BE2C (cell line): Measurements from ENCODE around the gene IKBKE.

Experiments
- DNase-seq: peaks from one replicate; pipeline ENCODE4 v3.0.0-alpha.2; 2020
- H3K27me3 ChIP-seq: fragments of 250-450 bp; sonication (Bioruptor Pico); 2 replicates; pipeline ENCODE4 v1.5.1; 2020; ENCODE audit warnings: mild to moderate bottlenecking
- H3K36me3 ChIP-seq: fragments of 250-450 bp; sonication (Bioruptor Pico); 2 replicates; pipeline ENCODE4 v1.5.1; 2020; ENCODE audit warnings: mild to moderate bottlenecking
- H3K4me1 ChIP-seq: fragments of 250-450 bp; sonication (Bioruptor Pico); 2 replicates; pipeline ENCODE4 v1.5.1; 2020
- H3K4me3 ChIP-seq: 2 replicates; pipeline ENCODE4 v1.5.1; 2011; ENCODE audit warnings: low read depth, low read length
- H3K9me3 ChIP-seq: fragments of 250-450 bp; sonication (Bioruptor Pico); 2 replicates; pipeline ENCODE4 v1.5.1; 2020
- CTCF ChIP-seq: IDR thresholded peaks from 2 replicates; pipeline ENCODE4 v1.5.1; 2012; ENCODE audit warnings: mild to moderate bottlenecking, low read depth, low read length

The IKBKE gene

GRCh38 chr1:206514813-206515387 is 44.6 kb downstream of the IKBKE start:
- H3K4me1 ChIP-seq, result no peaks in the 10 kb centered on the region
- DNase-seq, result no peak
- H3K27me3 ChIP-seq, result peaks cover 18% of the 10 kb centered on the region
- no peak for TF ChIP-seq CTCF
- no peaks in the 10 kb centered on the region for H3K36me3 ChIP-seq
- H3K4me3 ChIP-seq, result no peak overlapping the region
- H3K9me3 ChIP-seq, result no peaks in the 10 kb centered on the region

- Histone ChIP-seq H3K9me3 (no peaks in the 10 kb centered on the region), H3K27me3 (peaks cover 3% of the 10 kb centered on the region), H3K4me3 (no peak overlapping the region), H3K4me1 (no peaks in the 10 kb centered on the region), H3K36me3 (no peaks in the 10 kb centered on the region)
- no peak for TF ChIP-seq CTCF
- DNase-seq, result no peak
These were observed 46.4 kb downstream of the IKBKE start for GRCh38 chr1:206516728-206516990.

GRCh38 chr1:206517784-206518183 is 47.5 kb downstream of the IKBKE start:
- DNase-seq, result no peak
- no peak overlapping the region for H3K4me3 ChIP-seq
- no peaks in the 10 kb centered on the region for H3K9me3 ChIP-seq
- peaks cover 2% of the 10 kb centered on the region for H3K27me3 ChIP-seq
- H3K36me3 ChIP-seq, result no peaks in the 10 kb centered on the region
- H3K4me1 ChIP-seq, result no peaks in the 10 kb centered on the region
- no peak for TF ChIP-seq CTCF

GRCh38 chr1:206518206-206518605 is 47.9 kb downstream of the IKBKE start:
- H3K4me3 ChIP-seq, result no peak overlapping the region
- H3K4me1 ChIP-seq, result no peaks in the 10 kb centered on the region
- H3K9me3 ChIP-seq, result no peaks in the 10 kb centered on the region
- TF ChIP-seq CTCF, result no peak
- no peak for DNase-seq
- peaks cover 2% of the 10 kb centered on the region for H3K27me3 ChIP-seq
- no peaks in the 10 kb centered on the region for H3K36me3 ChIP-seq

GRCh38 chr1:206518743-206519142 is 48.5 kb downstream of the IKBKE start:
- Histone ChIP-seq H3K4me1 (no peaks in the 10 kb centered on the region), H3K36me3 (no peaks in the 10 kb centered on the region), H3K27me3 (peaks cover 2% of the 10 kb centered on the region), H3K4me3 (no peak overlapping the region), H3K9me3 (no peaks in the 10 kb centered on the region)
- DNase-seq, result no peak
- TF ChIP-seq CTCF, result no peak

GRCh38 chr1:206521127-206521526 is 50.9 kb downstream of the IKBKE start:
- Histone ChIP-seq H3K36me3 (no peaks in the 10 kb centered on the region), H3K9me3 (no peaks in the 10 kb centered on the region), H3K4me1 (no peaks in the 10 kb centered on the region), H3K27me3 (peaks cover 2% of the 10 kb centered on the region), H3K4me3 (no peak overlapping the region)
- no peak for DNase-seq
- no peak for TF ChIP-seq CTCF
